Tibial nerve (tissue), 4 donors: ENCODE measurements around the gene NTNG1.

ENCODE experiments used
- CTCF ChIP-seq, 5 experiments: fragments of 200-600 bp in 3 of 5; fragments of 450-650 bp in 2 of 5; sonication (generic) in 3 of 5; IDR thresholded peaks; one replicate each; pipeline ENCODE4 v1.5.1; 2016 to 2019; ENCODE audit warnings: antibody characterized with exemption in 5 of 5, mild to moderate bottlenecking in 3 of 5, moderate library complexity in 2 of 5
- EP300 ChIP-seq, 2 donors: sonication (generic); formaldehyde crosslinking; IDR thresholded peaks; one replicate each; pipeline ENCODE4 v1.6.1; 2017; ENCODE audit warnings: antibody characterized with exemption in 2 of 2, mild to moderate bottlenecking in 1 of 2
- POLR2A ChIP-seq, 2 donors: fragments of 450-650 bp; IDR thresholded peaks; one replicate each; pipeline ENCODE4 v1.6.1; 2017; ENCODE audit warnings: antibody characterized with exemption in 2 of 2, mild to moderate bottlenecking in 2 of 2, moderate library complexity in 2 of 2

GRCh38 chr1:107365527-107366240 lies 224.8 kb downstream of the NTNG1 start:
- no peak for TF ChIP-seq CTCF (IDR thresholded peaks at IDR 0.05)
- no peak for TF ChIP-seq POLR2A (IDR thresholded peaks at IDR 0.05)
- TF ChIP-seq EP300 (IDR thresholded peaks at IDR 0.05), result no peak
